Gastroesophageal sphincter (tissue), 3 donors: ENCODE results near the gene PDE4B.

Experiments
- CTCF ChIP-seq, 4 experiments: fragments of 200-600 bp in 2 of 4; fragments of 450-650 bp in 2 of 4; sonication (generic) in 1 of 4; IDR thresholded peaks; one replicate each; pipeline ENCODE4 v1.5.1; 2017 to 2019; ENCODE audit warnings: antibody characterized with exemption in 4 of 4, mild to moderate bottlenecking in 2 of 4, moderate library complexity in 2 of 4
- POLR2A ChIP-seq, 2 donors: fragments of 450-650 bp; IDR thresholded peaks; one replicate each; pipeline ENCODE4 v1.6.1; 2017; ENCODE audit warnings: antibody characterized with exemption in 2 of 2, mild to moderate bottlenecking in 2 of 2, moderate library complexity in 1 of 2
- POLR2AphosphoS5 ChIP-seq: sonication (generic); formaldehyde crosslinking; IDR thresholded peaks from one replicate; pipeline ENCODE4 v1.6.1; 2017; ENCODE audit warnings: antibody characterized with exemption

- TF ChIP-seq POLR2AphosphoS5 = no peak
- TF ChIP-seq CTCF (IDR thresholded peaks at IDR 0.05) = no peak
- no peak for TF ChIP-seq POLR2A (IDR thresholded peaks at IDR 0.05)
Measured at GRCh38 chr1:66401244-66401643, 608.5 kb downstream of the PDE4B start.
